ENCODE measurements around the gene OR4D11. TPM values are rescaled to one million over a fixed set of nuclear protein-coding genes. Genes with fewer than 3 reads are reported as not detected.

The OR4D11 gene
- total and polyA plus RNA-seq, 2 donors (not counting 1 experiment from before 2014, with no cell fraction given), result not detected

DNA sequence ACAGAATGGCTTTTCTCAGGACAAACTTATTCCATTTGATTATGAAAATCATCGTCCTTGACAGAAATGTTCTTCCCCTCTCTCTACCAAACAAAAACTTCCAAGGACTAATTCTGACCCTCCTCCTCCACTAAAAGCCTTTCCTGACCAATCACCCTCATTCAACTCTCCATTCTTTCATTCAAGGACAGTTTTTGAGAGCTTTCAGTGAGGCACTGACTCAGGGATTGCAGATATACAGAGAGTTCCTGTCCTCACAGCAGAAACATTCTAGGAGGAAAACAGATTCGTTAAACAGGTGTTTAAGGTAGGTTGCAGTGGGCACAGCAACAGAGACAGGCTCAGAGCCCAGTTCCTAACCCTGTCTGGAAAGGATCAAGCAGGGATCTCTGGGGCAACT is 49.5 kb downstream of the OR4D11 start:
- ATAC-seq (ENCODE audit: low read depth) (no peak), DNase-seq (no peak)
- Histone ChIP-seq H3K4me1 (ENCODE audit: control insufficient read depth in 2 of 2, insufficient read depth in 2 of 2, low read length in 2 of 2) (peaks cover 28 to 41% of the 10 kb centered on the region in 2 donors), H3K79me2 (ENCODE audit: control insufficient read depth, insufficient read depth, low read length) (no peaks in the 10 kb centered on the region), H3K27me3 (replicated peaks in 1 of 4; ENCODE audit: control extremely low read depth in 1 of 4, control insufficient read depth in 3 of 4, insufficient read depth in 4 of 4, low read length in 3 of 4) (peaks cover 0 to 8% (median 3%) of the 10 kb centered on the region in 4 experiments), H2AFZ (ENCODE audit: insufficient read depth, low read depth, low read length, poor library complexity, severe bottlenecking) (peak overlapping the region; percentile 10), H3K4me2 (replicated peaks; ENCODE audit: low read depth, low read length, poor library complexity, severe bottlenecking) (no peak overlapping the region), H3K27ac (ENCODE audit: low read length in 2 of 2) (no peak overlapping the region), H3K4me3 (ENCODE audit: control extremely low read depth in 1 of 5, extremely low read depth in 1 of 5, insufficient read depth in 1 of 5, low read depth in 2 of 5, low read length in 4 of 5) (no peak overlapping the region), H3K9me3 (ENCODE audit: control extremely low read depth in 1 of 3, control insufficient read depth in 2 of 3, insufficient read depth in 1 of 3, low read length in 2 of 3) (peaks cover 0 to 11% (median 1%) of the 10 kb centered on the region in 3 donors), H3K36me3 (replicated peaks in 1 of 2; ENCODE audit: control extremely low read depth in 1 of 2, control insufficient read depth in 1 of 2, extremely low read depth in 1 of 2, insufficient read depth in 2 of 2, low read length in 1 of 2) (no peaks in the 10 kb centered on the region), H4K20me1 (ENCODE audit: control insufficient read depth, insufficient read depth, low read length, poor library complexity, severe bottlenecking) (no peaks in the 10 kb centered on the region), H3K9ac (ENCODE audit: low read length) (no peak overlapping the region)
- Mint-ChIP-seq H3K27ac (peak overlapping the region; percentile 47), H3K27me3 (no peaks in the 10 kb centered on the region), H3K4me1 (peaks cover 48% of the 10 kb centered on the region), H3K9me3 (ENCODE audit: insufficient read depth) (no peaks in the 10 kb centered on the region), H3K4me3 (peak overlapping the region; percentile 26)
- ChIA-PET POLR2A (no interaction called here), CTCF (interaction anchor here (3.6 kb wide), 1 partner anchor 8 kb away, joined by 18 read pairs; no protein-coding TSS in a partner anchor)
- TF ChIP-seq, protein P1, sequence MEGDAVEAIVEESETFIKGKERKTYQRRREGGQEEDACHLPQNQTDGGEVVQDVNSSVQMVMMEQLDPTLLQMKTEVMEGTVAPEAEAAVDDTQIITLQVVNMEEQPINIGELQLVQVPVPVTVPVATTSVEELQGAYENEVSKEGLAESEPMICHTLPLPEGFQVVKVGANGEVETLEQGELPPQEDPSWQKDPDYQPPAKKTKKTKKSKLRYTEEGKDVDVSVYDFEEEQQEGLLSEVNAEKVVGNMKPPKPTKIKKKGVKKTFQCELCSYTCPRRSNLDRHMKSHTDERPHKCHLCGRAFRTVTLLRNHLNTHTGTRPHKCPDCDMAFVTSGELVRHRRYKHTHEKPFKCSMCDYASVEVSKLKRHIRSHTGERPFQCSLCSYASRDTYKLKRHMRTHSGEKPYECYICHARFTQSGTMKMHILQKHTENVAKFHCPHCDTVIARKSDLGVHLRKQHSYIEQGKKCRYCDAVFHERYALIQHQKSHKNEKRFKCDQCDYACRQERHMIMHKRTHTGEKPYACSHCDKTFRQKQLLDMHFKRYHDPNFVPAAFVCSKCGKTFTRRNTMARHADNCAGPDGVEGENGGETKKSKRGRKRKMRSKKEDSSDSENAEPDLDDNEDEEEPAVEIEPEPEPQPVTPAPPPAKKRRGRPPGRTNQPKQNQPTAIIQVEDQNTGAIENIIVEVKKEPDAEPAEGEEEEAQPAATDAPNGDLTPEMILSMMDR (IDR thresholded peaks at IDR 0.05), result no peak
- no peak for TF ChIP-seq EZH2 (IDR thresholded peaks at IDR 0.05; ENCODE audit: borderline replicate concordance, insufficient read depth, low read depth, low read length, poor library complexity, severe bottlenecking)
- 77% methylated on average over 1 of the region's 2 CpGs for WGBS (ENCODE audit: insufficient coverage)
- intact Hi-C loops (cut with micrococcal nuclease), result loop anchor here (5.0 to 10.0 kb wide), 3 partner anchors 129 to 259 kb away; partner anchors contain the start of genes MRPL16 and STX3

DNA sequence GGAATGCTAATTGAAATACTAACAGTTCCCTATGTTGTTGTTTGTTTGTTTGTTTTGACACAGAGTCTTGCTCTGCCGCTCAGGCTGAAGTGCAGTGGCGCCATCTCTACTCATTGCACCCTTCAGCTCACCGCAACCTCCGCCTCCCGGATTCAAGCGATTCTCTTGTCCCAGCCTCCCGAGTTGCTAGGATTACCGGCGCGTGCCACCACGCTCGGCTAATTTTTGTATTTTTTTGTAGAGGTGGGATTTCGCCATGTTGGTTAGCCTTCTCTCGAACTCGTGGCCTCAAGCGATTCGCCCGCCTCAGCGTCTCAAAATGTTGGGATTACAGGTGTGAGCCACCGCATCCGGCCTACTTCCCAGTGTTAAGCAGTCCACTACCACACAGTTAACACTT is 49.9 kb downstream of the OR4D11 start:
- H3K9me3 ChIP-seq (ENCODE audit: control extremely low read depth in 1 of 3, control insufficient read depth in 2 of 3, insufficient read depth in 1 of 3, low read length in 2 of 3), result peaks cover 0 to 11% (median 1%) of the 10 kb centered on the region in 3 donors
- no peaks in the 10 kb centered on the region for H3K79me2 ChIP-seq (ENCODE audit: control insufficient read depth, insufficient read depth, low read length)
- no peak overlapping the region for H3K27ac Mint-ChIP-seq
- WGBS (ENCODE audit: insufficient coverage), result 96% methylated on average over 9 of the region's 21 CpGs
- peak overlapping the region; percentile 10 for H2AFZ ChIP-seq (ENCODE audit: insufficient read depth, low read depth, low read length, poor library complexity, severe bottlenecking)
- no peak overlapping the region for H3K9ac ChIP-seq (ENCODE audit: low read length)
- H3K4me3 ChIP-seq (ENCODE audit: control extremely low read depth in 1 of 5, extremely low read depth in 1 of 5, insufficient read depth in 1 of 5, low read depth in 2 of 5, low read length in 4 of 5), result no peak overlapping the region
- no peak for ATAC-seq (ENCODE audit: low read depth)
- no peaks in the 10 kb centered on the region for H4K20me1 ChIP-seq (ENCODE audit: control insufficient read depth, insufficient read depth, low read length, poor library complexity, severe bottlenecking)
- DNase-seq, result no peak
- intact Hi-C loops (cut with micrococcal nuclease), result loop anchor here (5.0 to 10.0 kb wide), 3 partner anchors 129 to 259 kb away; partner anchors contain the start of genes MRPL16 and STX3
- peaks cover 51% of the 10 kb centered on the region for H3K4me1 Mint-ChIP-seq
- no peak overlapping the region for H3K27ac ChIP-seq (ENCODE audit: low read length in 2 of 2)
- no peaks in the 10 kb centered on the region for H3K36me3 ChIP-seq (replicated peaks in 1 of 2; ENCODE audit: control extremely low read depth in 1 of 2, control insufficient read depth in 1 of 2, extremely low read depth in 1 of 2, insufficient read depth in 2 of 2, low read length in 1 of 2)
- POLR2A ChIA-PET, result no interaction called here
- CTCF ChIA-PET, result no interaction called here
- peaks cover 0 to 8% (median 3%) of the 10 kb centered on the region in 4 experiments for H3K27me3 ChIP-seq (replicated peaks in 1 of 4; ENCODE audit: control extremely low read depth in 1 of 4, control insufficient read depth in 3 of 4, insufficient read depth in 4 of 4, low read length in 3 of 4)
- no peaks in the 10 kb centered on the region for H3K27me3 Mint-ChIP-seq
- peaks cover 28 to 46% of the 10 kb centered on the region in 2 donors for H3K4me1 ChIP-seq (ENCODE audit: control insufficient read depth in 2 of 2, insufficient read depth in 2 of 2, low read length in 2 of 2)
- TF ChIP-seq, protein P1 (IDR thresholded peaks at IDR 0.05), result no peak
- no peak for TF ChIP-seq EZH2 (IDR thresholded peaks at IDR 0.05; ENCODE audit: borderline replicate concordance, insufficient read depth, low read depth, low read length, poor library complexity, severe bottlenecking)
- no peak overlapping the region for H3K4me3 Mint-ChIP-seq
- no peak overlapping the region for H3K4me2 ChIP-seq (replicated peaks; ENCODE audit: low read depth, low read length, poor library complexity, severe bottlenecking)
- H3K9me3 Mint-ChIP-seq (ENCODE audit: insufficient read depth), result no peaks in the 10 kb centered on the region
